AG09309 (cell line): ENCODE results near the gene IL1RAPL1.

Experiments used
- DNase-seq: peaks from one replicate; pipeline ENCODE4 v3.0.0-alpha.2; 2010; ENCODE audit warnings: low read depth
- H3K4me3 ChIP-seq: 2 replicates; pipeline ENCODE4 v1.5.1; 2011; ENCODE audit warnings: mild to moderate bottlenecking, low read depth, low read length, moderate library complexity; ENCODE audit not compliant: control insufficient read depth
- TF ChIP-seq, protein P1 (sequence below): IDR thresholded peaks from 2 replicates; pipeline ENCODE4 v1.5.1; 2011; ENCODE audit warnings: mild to moderate bottlenecking, low read depth, low read length, inconsistent platforms; ENCODE audit not compliant: insufficient read depth, control insufficient read depth; ENCODE audit errors: missing control alignments

IL1RAPL1 gene

DNA sequence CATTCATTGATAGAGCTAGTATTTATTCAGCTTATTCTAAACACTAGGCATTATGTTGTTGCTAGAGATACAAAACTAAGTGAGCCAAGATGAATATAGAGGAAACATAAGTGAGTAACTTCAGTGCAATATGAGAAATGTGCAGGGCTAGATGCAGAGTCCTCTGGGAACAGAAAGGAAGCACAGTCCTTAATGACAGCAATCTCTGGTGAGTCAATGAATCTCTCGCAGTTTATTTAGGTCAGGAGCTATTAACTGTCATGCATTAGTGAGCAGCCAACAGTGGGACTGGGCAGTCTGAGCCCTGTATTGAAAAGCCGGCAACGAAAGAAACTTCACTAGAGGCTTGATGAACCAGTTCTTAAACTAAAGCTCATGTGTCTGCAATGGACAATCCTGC, 1030.0 kb downstream of the IL1RAPL1 start:
- no peak overlapping the region for H3K4me3 ChIP-seq
- TF ChIP-seq, protein P1, sequence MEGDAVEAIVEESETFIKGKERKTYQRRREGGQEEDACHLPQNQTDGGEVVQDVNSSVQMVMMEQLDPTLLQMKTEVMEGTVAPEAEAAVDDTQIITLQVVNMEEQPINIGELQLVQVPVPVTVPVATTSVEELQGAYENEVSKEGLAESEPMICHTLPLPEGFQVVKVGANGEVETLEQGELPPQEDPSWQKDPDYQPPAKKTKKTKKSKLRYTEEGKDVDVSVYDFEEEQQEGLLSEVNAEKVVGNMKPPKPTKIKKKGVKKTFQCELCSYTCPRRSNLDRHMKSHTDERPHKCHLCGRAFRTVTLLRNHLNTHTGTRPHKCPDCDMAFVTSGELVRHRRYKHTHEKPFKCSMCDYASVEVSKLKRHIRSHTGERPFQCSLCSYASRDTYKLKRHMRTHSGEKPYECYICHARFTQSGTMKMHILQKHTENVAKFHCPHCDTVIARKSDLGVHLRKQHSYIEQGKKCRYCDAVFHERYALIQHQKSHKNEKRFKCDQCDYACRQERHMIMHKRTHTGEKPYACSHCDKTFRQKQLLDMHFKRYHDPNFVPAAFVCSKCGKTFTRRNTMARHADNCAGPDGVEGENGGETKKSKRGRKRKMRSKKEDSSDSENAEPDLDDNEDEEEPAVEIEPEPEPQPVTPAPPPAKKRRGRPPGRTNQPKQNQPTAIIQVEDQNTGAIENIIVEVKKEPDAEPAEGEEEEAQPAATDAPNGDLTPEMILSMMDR, result no peak
- DNase-seq, result peak; percentile 4

DNA sequence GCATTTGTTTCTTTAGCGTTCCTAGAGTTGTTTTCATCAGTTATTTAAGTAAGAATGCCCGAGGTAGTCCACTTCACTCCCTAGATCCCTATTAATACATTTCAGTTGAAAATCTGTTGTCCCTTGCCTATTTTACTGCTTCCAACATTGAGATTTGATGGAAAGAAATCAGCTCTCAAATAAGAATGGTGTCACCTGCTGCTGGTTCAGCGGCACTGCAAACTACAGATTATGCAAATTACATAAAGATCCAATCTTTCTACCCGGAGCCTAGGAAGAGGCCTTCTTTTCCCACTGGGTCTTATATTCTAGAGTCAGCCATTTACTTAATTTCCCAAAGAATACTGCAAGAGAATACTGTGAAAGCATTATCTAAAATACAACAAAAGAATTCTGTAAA, 1030.5 kb downstream of the IL1RAPL1 start:
- H3K4me3 ChIP-seq, result no peak overlapping the region
- DNase-seq, result no peak
- TF ChIP-seq, protein P1, result peak; percentile 4

DNA sequence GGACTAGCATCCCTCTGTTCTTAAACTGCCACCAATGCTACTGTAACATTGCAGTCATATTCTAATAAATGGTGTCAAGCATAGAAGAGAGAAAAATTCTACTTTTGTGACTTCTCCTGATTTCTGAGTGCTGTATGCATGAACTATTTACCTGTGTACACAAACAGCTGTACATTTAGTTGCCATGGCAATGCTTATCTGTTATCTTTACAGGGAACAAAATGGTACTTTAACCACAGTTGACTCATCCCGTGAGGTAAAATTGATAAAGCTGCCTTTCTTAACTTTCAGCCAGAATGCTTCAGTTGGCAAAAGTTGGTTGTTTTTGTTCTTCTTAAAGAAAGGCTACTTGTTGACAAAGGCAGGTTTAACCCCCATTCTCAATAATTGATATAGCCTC, 1040.6 kb downstream of the IL1RAPL1 start:
- TF ChIP-seq, protein P1, result no peak
- no peak for DNase-seq
- no peak overlapping the region for H3K4me3 ChIP-seq

DNA sequence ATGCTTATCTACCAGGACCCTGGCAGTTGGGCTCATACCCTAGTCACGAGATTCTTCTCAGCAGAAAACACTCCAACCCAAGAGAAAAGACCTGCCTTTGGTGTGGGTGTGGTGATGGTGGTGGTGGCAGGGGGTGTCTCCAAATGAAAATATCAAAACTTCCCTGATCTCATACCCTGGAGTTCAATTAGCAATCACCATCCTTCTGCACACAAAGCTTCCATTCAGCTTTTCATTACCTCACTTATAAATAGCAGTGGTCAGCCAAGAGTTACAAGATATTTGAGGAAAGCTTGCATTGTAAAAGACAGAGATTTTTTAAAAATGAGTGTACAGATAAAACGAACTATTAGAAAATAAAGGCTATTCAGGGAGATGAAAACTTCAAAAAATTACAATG, 1047.3 kb downstream of the IL1RAPL1 start:
- TF ChIP-seq, protein P1, result no peak
- no peak for DNase-seq
- no peak overlapping the region for H3K4me3 ChIP-seq

DNA sequence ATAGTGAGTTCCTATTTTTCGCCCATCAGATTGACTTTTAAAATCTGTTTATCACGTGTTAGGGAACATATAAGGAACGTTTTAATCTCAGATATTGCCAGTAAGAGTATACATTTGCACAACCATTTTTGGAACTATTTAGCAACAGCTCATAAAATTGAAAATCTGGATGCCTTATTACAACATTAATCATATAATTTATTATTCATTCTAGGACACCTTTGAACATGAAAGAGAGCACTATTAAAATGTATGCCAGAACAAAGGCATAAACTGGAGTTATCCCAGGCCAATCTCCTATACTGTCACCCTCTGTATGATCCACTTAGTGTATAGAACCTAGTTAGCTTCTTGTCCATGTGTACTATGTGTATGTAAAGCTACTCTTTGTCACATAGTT, 1049.1 kb downstream of the IL1RAPL1 start:
- H3K4me3 ChIP-seq, result no peak overlapping the region
- TF ChIP-seq, protein P1, result no peak
- DNase-seq, result no peak

DNA sequence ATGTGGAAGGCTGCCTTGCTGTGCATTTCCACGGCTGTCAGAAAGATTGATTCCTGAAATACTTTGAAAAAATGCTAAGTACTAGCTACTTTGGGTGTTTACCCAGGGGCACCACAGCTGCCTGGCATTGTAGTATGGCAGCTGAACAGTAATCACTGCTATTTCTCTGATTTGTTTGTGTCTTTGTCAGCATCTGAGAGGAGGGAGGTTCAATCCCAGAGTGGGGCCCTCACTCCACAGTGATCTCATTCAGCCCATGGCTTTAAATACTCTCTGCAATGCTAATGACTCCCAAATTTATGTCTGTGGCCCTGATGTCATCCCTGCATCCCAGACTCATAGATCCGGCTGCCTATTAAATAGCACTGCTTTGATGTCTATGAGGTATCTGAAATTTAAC, 1052.9 kb downstream of the IL1RAPL1 start:
- H3K4me3 ChIP-seq, result no peak overlapping the region
- DNase-seq, result no peak
- TF ChIP-seq, protein P1, result no peak

DNA sequence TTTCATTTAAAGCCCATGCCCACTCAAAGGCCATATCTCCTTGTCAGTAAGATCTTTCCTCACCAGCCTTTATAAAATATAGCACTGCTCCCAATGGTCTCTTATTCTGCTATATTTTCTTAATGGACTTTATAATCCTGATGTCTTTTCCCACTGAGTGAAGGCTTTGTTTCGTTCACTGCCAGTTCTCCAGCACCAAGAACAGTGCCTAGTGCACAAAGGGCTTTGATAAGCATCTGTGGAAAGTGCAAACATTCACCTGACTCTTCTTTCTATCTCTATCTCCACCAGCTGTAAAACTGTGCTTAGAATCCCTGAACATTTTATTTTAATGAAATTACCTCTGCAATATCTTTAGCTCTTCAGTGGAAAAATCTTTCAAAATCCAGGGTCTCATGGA, 1054.2 kb downstream of the IL1RAPL1 start:
- TF ChIP-seq, protein P1, result no peak
- no peak overlapping the region for H3K4me3 ChIP-seq
- DNase-seq, result no peak
